Measurements from ENCODE around the gene GRM2.

The GRM2 gene

DNA sequence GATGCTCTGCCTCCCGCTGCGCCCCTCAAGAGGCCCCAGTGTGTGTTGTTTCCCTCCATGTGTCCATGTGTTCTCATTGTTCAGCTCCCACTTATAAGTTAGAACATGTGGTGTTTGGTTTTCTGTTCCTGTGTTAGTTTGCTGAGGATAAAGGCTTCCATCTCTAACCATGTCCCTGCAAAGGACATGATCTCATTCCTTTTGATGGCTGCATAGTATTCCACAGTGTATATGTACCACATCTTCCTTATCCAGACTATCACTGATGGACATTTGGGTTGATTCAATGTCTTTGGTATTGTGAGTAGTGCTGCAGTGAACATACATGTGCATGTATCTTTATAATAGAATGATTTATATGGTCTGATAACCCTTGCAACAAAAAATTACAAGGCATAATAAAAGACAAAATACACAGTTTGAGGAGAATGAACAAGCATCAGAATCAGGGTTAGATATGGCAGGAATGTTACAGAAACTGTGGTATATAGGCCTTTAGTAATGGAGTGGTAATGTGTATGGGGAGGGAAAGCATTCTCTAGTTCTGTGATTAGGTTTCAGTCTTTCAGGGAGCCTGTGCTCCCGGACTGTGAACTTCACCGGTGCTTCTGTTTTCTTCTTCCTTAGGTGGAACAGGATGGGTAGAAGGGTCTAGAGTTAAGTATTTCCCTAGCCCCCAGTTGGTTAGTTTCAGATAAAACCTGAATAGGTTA is 27.1 kb downstream of the GRM2 start:
- H3K9me2 ChIP-seq (replicated peaks; ENCODE audit: insufficient read depth, low read length), result no peaks in the 10 kb centered on the region
- H3K27ac ChIP-seq (ENCODE audit: low read length), result no peak overlapping the region
- no peaks in the 10 kb centered on the region for H3K27me3 ChIP-seq (replicated peaks; ENCODE audit: insufficient read depth, low read length)
- H3K9ac ChIP-seq (ENCODE audit: low read length), result no peak overlapping the region
- no peaks in the 10 kb centered on the region for H3F3A ChIP-seq (ENCODE audit: insufficient read depth, low read length)
- H4K20me1 ChIP-seq (ENCODE audit: insufficient read depth, low read length), result no peaks in the 10 kb centered on the region
- no peak overlapping the region for H3K4me3 ChIP-seq (ENCODE audit: low read length)
- H2AFZ ChIP-seq (ENCODE audit: low read length), result no peak overlapping the region
- no peaks in the 10 kb centered on the region for H3K79me2 ChIP-seq (ENCODE audit: low read length)
- H3K9me3 ChIP-seq (replicated peaks; ENCODE audit: insufficient read depth, low read length), result no peaks in the 10 kb centered on the region
- no peaks in the 10 kb centered on the region for H3K4me1 ChIP-seq (ENCODE audit: low read length)
- TF ChIP-seq, protein P1, sequence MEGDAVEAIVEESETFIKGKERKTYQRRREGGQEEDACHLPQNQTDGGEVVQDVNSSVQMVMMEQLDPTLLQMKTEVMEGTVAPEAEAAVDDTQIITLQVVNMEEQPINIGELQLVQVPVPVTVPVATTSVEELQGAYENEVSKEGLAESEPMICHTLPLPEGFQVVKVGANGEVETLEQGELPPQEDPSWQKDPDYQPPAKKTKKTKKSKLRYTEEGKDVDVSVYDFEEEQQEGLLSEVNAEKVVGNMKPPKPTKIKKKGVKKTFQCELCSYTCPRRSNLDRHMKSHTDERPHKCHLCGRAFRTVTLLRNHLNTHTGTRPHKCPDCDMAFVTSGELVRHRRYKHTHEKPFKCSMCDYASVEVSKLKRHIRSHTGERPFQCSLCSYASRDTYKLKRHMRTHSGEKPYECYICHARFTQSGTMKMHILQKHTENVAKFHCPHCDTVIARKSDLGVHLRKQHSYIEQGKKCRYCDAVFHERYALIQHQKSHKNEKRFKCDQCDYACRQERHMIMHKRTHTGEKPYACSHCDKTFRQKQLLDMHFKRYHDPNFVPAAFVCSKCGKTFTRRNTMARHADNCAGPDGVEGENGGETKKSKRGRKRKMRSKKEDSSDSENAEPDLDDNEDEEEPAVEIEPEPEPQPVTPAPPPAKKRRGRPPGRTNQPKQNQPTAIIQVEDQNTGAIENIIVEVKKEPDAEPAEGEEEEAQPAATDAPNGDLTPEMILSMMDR (IDR thresholded peaks at IDR 0.05; ENCODE audit: low read length), result no peak
- no peak for TF ChIP-seq EZH2phosphoT487 (IDR thresholded peaks at IDR 0.05; ENCODE audit: low read length)
- H3K4me2 ChIP-seq (ENCODE audit: low read depth, low read length), result peak overlapping the region; percentile 12; the same call in 1 of the 2 replicates
- H3K36me3 ChIP-seq (replicated peaks; ENCODE audit: insufficient read depth, low read length), result no peaks in the 10 kb centered on the region
- no peak for DNase-seq

DNA sequence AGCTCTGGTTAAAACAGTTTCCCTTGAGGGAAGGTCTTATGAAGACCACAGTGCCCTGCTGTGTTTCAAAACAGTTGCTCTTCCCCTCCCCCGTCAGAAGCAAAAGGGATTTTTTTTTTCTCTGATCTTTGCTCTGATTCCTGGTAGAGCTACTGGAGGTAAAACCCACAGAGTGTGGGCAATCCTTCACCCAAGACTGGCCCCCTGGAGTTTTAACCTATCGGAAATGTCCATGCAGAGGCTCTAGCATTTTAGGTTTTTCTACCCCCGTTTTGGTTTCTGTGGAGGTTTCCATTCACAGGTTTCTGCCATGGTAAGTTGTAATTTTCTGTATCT is 27.7 kb downstream of the GRM2 start:
- Histone ChIP-seq H3K4me1 (ENCODE audit: low read length) (no peaks in the 10 kb centered on the region), H3K9me3 (replicated peaks; ENCODE audit: insufficient read depth, low read length) (no peaks in the 10 kb centered on the region), H3K9ac (ENCODE audit: low read length) (no peak overlapping the region), H3K27ac (ENCODE audit: low read length) (no peak overlapping the region; the same call in 1 of the 2 replicates), H2AFZ (ENCODE audit: low read length) (no peak overlapping the region), H3K79me2 (ENCODE audit: low read length) (no peaks in the 10 kb centered on the region), H3K27me3 (replicated peaks; ENCODE audit: insufficient read depth, low read length) (no peaks in the 10 kb centered on the region), H4K20me1 (ENCODE audit: insufficient read depth, low read length) (no peaks in the 10 kb centered on the region), H3K4me2 (ENCODE audit: low read depth, low read length) (peak overlapping the region; percentile 12; the same call in 1 of the 2 replicates), H3K4me3 (ENCODE audit: low read length) (no peak overlapping the region), H3F3A (ENCODE audit: insufficient read depth, low read length) (no peaks in the 10 kb centered on the region), H3K36me3 (replicated peaks; ENCODE audit: insufficient read depth, low read length) (no peaks in the 10 kb centered on the region), H3K9me2 (replicated peaks; ENCODE audit: insufficient read depth, low read length) (no peaks in the 10 kb centered on the region)
- TF ChIP-seq EZH2phosphoT487 (IDR thresholded peaks at IDR 0.05; ENCODE audit: low read length) (no peak), EZH2 (optimal IDR thresholded peaks at IDR 0.05; ENCODE audit: low read depth, low read length) (no peak)
- TF ChIP-seq, protein P1 (IDR thresholded peaks at IDR 0.05; ENCODE audit: low read length), result no peak
- DNase-seq, result no peak

DNA sequence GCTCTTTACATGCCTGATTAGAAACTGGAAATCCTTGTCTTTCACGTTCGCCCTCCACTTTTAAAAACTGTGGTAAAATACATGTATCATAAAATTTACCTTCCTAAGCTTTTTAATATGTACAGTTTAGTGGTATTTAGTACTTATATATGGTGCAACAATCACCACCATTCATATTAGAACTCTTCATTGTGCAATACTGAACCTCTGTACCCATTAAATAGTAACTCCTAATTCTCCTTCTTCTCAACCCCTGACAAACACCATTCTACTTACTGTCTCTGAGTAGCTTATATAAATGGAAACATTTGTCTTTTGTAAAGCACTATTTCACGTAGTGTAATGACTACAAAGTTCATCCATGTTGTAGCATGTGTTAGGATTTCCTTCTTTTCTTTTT is 28.2 kb downstream of the GRM2 start:
- Histone ChIP-seq H3K9me3 (replicated peaks; ENCODE audit: insufficient read depth, low read length) (no peaks in the 10 kb centered on the region), H2AFZ (ENCODE audit: low read length) (no peak overlapping the region), H3K4me2 (ENCODE audit: low read depth, low read length) (peak overlapping the region; percentile 12; the same call in 1 of the 2 replicates), H4K20me1 (ENCODE audit: insufficient read depth, low read length) (no peaks in the 10 kb centered on the region), H3K4me3 (ENCODE audit: low read length) (no peak overlapping the region), H3K27me3 (replicated peaks; ENCODE audit: insufficient read depth, low read length) (no peaks in the 10 kb centered on the region), H3K9me2 (replicated peaks; ENCODE audit: insufficient read depth, low read length) (no peaks in the 10 kb centered on the region), H3K4me1 (ENCODE audit: low read length) (no peaks in the 10 kb centered on the region), H3K79me2 (ENCODE audit: low read length) (no peaks in the 10 kb centered on the region), H3F3A (ENCODE audit: insufficient read depth, low read length) (no peaks in the 10 kb centered on the region), H3K36me3 (replicated peaks; ENCODE audit: insufficient read depth, low read length) (no peaks in the 10 kb centered on the region), H3K9ac (ENCODE audit: low read length) (no peak overlapping the region), H3K27ac (ENCODE audit: low read length) (no peak overlapping the region)
- no peak for DNase-seq
- TF ChIP-seq EZH2phosphoT487 (IDR thresholded peaks at IDR 0.05; ENCODE audit: low read length), result no peak

DNA sequence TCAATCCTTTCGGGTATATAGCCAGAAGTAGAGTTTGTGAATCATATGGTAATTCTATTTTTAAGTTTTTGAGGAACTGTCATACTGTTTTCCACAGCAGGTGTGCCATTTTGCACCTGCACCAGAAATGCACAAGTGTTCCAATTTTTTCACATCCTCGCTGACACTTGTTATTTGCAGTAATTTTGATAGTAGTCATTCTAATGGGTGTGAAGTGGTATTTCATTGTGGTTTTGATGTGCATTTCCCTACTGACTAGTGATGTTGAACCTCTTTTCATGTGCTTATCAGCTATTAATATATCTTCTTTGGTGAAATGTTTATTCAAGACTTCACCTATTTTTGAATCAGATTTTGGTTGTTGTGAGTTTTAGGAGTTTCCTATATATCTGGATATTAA is 29.1 kb downstream of the GRM2 start:
- H3F3A ChIP-seq (ENCODE audit: insufficient read depth, low read length), result no peaks in the 10 kb centered on the region
- DNase-seq, result no peak
- no peaks in the 10 kb centered on the region for H3K4me1 ChIP-seq (ENCODE audit: low read length)

More for the DNA sequence above, 29.1 kb downstream of the GRM2 start:
- Histone ChIP-seq H3K4me2 (ENCODE audit: low read depth, low read length) (no peak overlapping the region), H3K9ac (ENCODE audit: low read length) (no peak overlapping the region), H3K27me3 (replicated peaks; ENCODE audit: insufficient read depth, low read length) (no peaks in the 10 kb centered on the region), H3K9me3 (replicated peaks; ENCODE audit: insufficient read depth, low read length) (no peaks in the 10 kb centered on the region), H3K79me2 (ENCODE audit: low read length) (no peaks in the 10 kb centered on the region), H3K27ac (ENCODE audit: low read length) (no peak overlapping the region), H3K36me3 (replicated peaks; ENCODE audit: insufficient read depth, low read length) (no peaks in the 10 kb centered on the region), H3K9me2 (replicated peaks; ENCODE audit: insufficient read depth, low read length) (no peaks in the 10 kb centered on the region), H3K4me3 (ENCODE audit: low read length) (no peak overlapping the region), H2AFZ (ENCODE audit: low read length) (no peak overlapping the region), H4K20me1 (ENCODE audit: insufficient read depth, low read length) (no peaks in the 10 kb centered on the region)
- TF ChIP-seq EZH2phosphoT487 (IDR thresholded peaks at IDR 0.05; ENCODE audit: low read length), result no peak
- TF ChIP-seq EZH2 (optimal IDR thresholded peaks at IDR 0.05; ENCODE audit: low read depth, low read length), result no peak
- TF ChIP-seq, protein P1 (IDR thresholded peaks at IDR 0.05; ENCODE audit: low read length), result no peak

Data from MM.1S (cell line).